Astrocyte (in vitro differentiated cells and primary cell): ENCODE results near the gene PTPRD.

Source experiments
- EZH2 ChIP-seq: IDR thresholded peaks from 2 replicates; pipeline ENCODE4 v1.6.1; 2012; ENCODE audit warnings: mild to moderate bottlenecking, low read length, inconsistent platforms; ENCODE audit not compliant: insufficient read depth
- TF ChIP-seq, protein P1 (sequence below): IDR thresholded peaks from 2 replicates; pipeline ENCODE4 v1.5.1; 2011; ENCODE audit warnings: low read depth, mild to moderate bottlenecking, inconsistent platforms, low read length, moderate library complexity; ENCODE audit not compliant: insufficient read depth

- TF ChIP-seq, protein P1, sequence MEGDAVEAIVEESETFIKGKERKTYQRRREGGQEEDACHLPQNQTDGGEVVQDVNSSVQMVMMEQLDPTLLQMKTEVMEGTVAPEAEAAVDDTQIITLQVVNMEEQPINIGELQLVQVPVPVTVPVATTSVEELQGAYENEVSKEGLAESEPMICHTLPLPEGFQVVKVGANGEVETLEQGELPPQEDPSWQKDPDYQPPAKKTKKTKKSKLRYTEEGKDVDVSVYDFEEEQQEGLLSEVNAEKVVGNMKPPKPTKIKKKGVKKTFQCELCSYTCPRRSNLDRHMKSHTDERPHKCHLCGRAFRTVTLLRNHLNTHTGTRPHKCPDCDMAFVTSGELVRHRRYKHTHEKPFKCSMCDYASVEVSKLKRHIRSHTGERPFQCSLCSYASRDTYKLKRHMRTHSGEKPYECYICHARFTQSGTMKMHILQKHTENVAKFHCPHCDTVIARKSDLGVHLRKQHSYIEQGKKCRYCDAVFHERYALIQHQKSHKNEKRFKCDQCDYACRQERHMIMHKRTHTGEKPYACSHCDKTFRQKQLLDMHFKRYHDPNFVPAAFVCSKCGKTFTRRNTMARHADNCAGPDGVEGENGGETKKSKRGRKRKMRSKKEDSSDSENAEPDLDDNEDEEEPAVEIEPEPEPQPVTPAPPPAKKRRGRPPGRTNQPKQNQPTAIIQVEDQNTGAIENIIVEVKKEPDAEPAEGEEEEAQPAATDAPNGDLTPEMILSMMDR = no peak
- TF ChIP-seq EZH2 = no peak
Observed at GRCh38 chr9:9718691-9719090, 894.1 kb downstream of the PTPRD start.
